Ovary (tissue), 9 donors: Measurements from ENCODE around the gene HGF. TPM values are rescaled to one million over a fixed set of nuclear protein-coding genes. Genes with fewer than 3 reads are reported as not detected.

Source experiments
- DNase-seq, 5 donors: peaks; one replicate each; pipeline ENCODE4 v3.0.0-alpha.2; 2019 to 2020
- H3K27ac ChIP-seq, 2 donors: fragments of 200-600 bp; one replicate each; pipeline versions ENCODE4 v1.5.1 to v1.8.0; 2019 to 2022
- H3K27me3 ChIP-seq: fragments of 200-600 bp; one replicate; pipeline ENCODE4 v1.8.0; 2022
- H3K36me3 ChIP-seq: fragments of 200-600 bp; sonication (generic); one replicate; pipeline ENCODE4 v1.5.1; 2019
- H3K4me1 ChIP-seq: one replicate; pipeline ENCODE4 v1.8.1; 2013; ENCODE audit warnings: mild to moderate bottlenecking, moderate library complexity; ENCODE audit not compliant: insufficient read depth
- H3K4me3 ChIP-seq: fragments of 200-600 bp; sonication (generic); one replicate; pipeline ENCODE4 v1.5.1; 2017
- H3K9me3 ChIP-seq, 2 donors: fragments of 200-600 bp in 1 of 2; sonication (generic) in 1 of 2; one replicate each; pipeline versions ENCODE4 v1.5.1 to v1.8.1; 2013 to 2019; ENCODE audit warnings: mild to moderate bottlenecking in 1 of 2, moderate library complexity in 1 of 2
- CTCF ChIP-seq, 3 donors: fragments of 450-650 bp in 2 of 3; fragments of 200-600 bp in 1 of 3; IDR thresholded peaks; one replicate each; pipeline versions ENCODE4 v1.5.1 to v1.8.0; 2016 to 2022; ENCODE audit warnings: antibody characterized with exemption in 3 of 3, mild to moderate bottlenecking in 1 of 3
- EP300 ChIP-seq: sonication (generic); formaldehyde crosslinking; IDR thresholded peaks from one replicate; pipeline ENCODE4 v1.6.1; 2017; ENCODE audit warnings: antibody characterized with exemption
- POLR2A ChIP-seq: fragments of 450-650 bp; IDR thresholded peaks from one replicate; pipeline ENCODE4 v1.6.1; 2017; ENCODE audit warnings: antibody characterized with exemption, mild to moderate bottlenecking, moderate library complexity
- WGBS, 3 donors: extraction: QIAGEN DNeasy Blood & Tissue Kit in 1 of 3; methylation state at CpG; one replicate each; pipeline versions ENCODE4 v1.1.5 to v1.1.7; 2013 to 2017; 5-methylcytosine and 5-hydroxymethylcytosine counted together
- intact Hi-C, 4 donors: fragments of 100-400 bp; cut with DNase I; formaldehyde crosslinking; loops; one replicate each; pipeline versions ENCODE4 v1.11.0 to v1.15.1; 2022 to 2023
- polyA plus RNA-seq, 2 donors: library from polyadenylated mRNA; stranded (reverse); fragments of 200-250 nt in 1 of 2; fragments of 350-450 nt in 1 of 2; fragmentation: Illumina TruSeq in 1 of 2; extraction: RNeasy Lipid Tissue Mini Kit (QIAGEN cat#74804) in 1 of 2; gene quantifications; one replicate each; pipeline ENCODE4 v1.2.3, GENCODE V29; 2013 to 2014
- total RNA-seq, 7 donors: library from RNA; depleted of rRNA in 2 of 7; stranded (reverse); fragments of >200 nt in 2 of 7; fragmentation: NEBNext Ultra II Directional in 3 of 7; extraction: Animal tissue kit (Norgen Biotek cat#: 25700) in 3 of 7; gene quantifications; one replicate each; pipeline versions ENCODE4 v1.1.0 to v1.2.4, GENCODE V29; 2016 to 2023
- donor health status: DM: no; HTN: no; CAD: no; lungs with moderate emphysema.
- donor health status: DM: no; HTN: no; CAD: no.
- donor health status: Bipolar disorder and iron deficiency.
- donor health status: DM: yes; HTN: yes; CAD: no.
- donor health status: DM: no; HTN: no; CAD: no.
- donor health status: DM: yes; HTN: yes; CAD: no.

Gene HGF
- total and polyA plus RNA-seq, 9 donors = 1.0 to 7.6 (median 3.2) TPM

GRCh38 chr7:81761031-81761430 lies 8.8 kb downstream of the HGF start:
- intact Hi-C loops = no loop called here
- no peak for DNase-seq
- Histone ChIP-seq H3K36me3 (no peaks in the 10 kb centered on the region), H3K9me3 (no peaks in the 10 kb centered on the region), H3K27ac (no peak overlapping the region), H3K4me3 (no peak overlapping the region), H3K27me3 (peaks cover 2% of the 10 kb centered on the region), H3K4me1 (no peaks in the 10 kb centered on the region)
- TF ChIP-seq EP300 = no peak
- TF ChIP-seq CTCF (IDR thresholded peaks at IDR 0.05) = no peak
- no peak for TF ChIP-seq POLR2A
- WGBS, 3 donors = 87 to 88% (median 87%) methylated on average over 1 of the region's 1 CpG

GRCh38 chr7:81754918-81755696 lies 14.7 kb downstream of the HGF start:
- WGBS, 3 donors = 94 to 99% (median 95%) methylated on average over 2 of the region's 2 CpGs
- H3K36me3 ChIP-seq = no peaks in the 10 kb centered on the region
- no peaks in the 10 kb centered on the region for H3K4me1 ChIP-seq
- intact Hi-C loops = no loop called here
- peaks cover 2% of the 10 kb centered on the region for H3K27me3 ChIP-seq
- no peak overlapping the region for H3K4me3 ChIP-seq
- TF ChIP-seq EP300 = no peak
- no peak for TF ChIP-seq CTCF (IDR thresholded peaks at IDR 0.05)
- TF ChIP-seq POLR2A = no peak
- no peak for DNase-seq
- no peaks in the 10 kb centered on the region for H3K9me3 ChIP-seq
- no peak overlapping the region for H3K27ac ChIP-seq

DNA sequence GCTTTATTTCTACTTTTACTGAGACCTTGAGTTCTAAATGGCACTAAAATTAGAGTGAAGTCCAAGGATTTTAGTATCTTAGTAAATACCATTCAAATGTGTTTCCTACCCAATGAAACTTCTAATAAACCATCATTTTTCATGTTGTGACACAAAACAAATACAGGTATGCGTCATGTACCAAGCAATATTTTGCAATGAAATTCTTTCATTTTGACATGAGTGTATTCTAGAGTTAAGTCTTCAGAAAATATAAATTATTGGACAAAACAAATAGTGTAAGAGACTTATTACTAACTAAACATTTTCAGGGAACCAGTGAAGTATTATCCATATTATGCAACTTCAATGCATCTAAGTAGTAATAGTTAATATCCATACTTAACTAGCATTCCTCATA lies 16.5 kb downstream of the HGF start:
- intact Hi-C loops = no loop called here
- no peak overlapping the region for H3K27ac ChIP-seq
- H3K27me3 ChIP-seq = no peaks in the 10 kb centered on the region
- DNase-seq = no peak
- H3K36me3 ChIP-seq = no peaks in the 10 kb centered on the region
- no peaks in the 10 kb centered on the region for H3K4me1 ChIP-seq
- TF ChIP-seq CTCF (IDR thresholded peaks at IDR 0.05) = no peak
- H3K9me3 ChIP-seq = no peaks in the 10 kb centered on the region
- H3K4me3 ChIP-seq = no peak overlapping the region
- 91 to 97% (median 97%) methylated on average over 1 of the region's 1 CpG for WGBS, 3 donors

GRCh38 chr7:81752318-81752714 lies 17.5 kb downstream of the HGF start:
- WGBS, 3 donors = 80 to 84% (median 82%) methylated on average over 3 of the region's 3 CpGs
- no peak for DNase-seq
- Histone ChIP-seq H3K27me3 (no peaks in the 10 kb centered on the region), H3K4me1 (no peaks in the 10 kb centered on the region), H3K9me3 (no peaks in the 10 kb centered on the region), H3K36me3 (no peaks in the 10 kb centered on the region), H3K27ac (no peak overlapping the region), H3K4me3 (no peak overlapping the region)
- intact Hi-C loops = no loop called here
- TF ChIP-seq EP300 = no peak
- TF ChIP-seq POLR2A = no peak
- TF ChIP-seq CTCF (IDR thresholded peaks at IDR 0.05) = no peak
